ENCODE measurements around the gene ZNF345.

Gene ZNF345

GRCh38 chr19:36898422-36898821 is 47.7 kb downstream of the ZNF345 start:
- Mint-ChIP-seq H3K4me1 (no peaks in the 10 kb centered on the region), H3K36me3 (ENCODE audit: low read depth) (peaks cover 95% of the 10 kb centered on the region), H3K27me3 (ENCODE audit: low read depth) (no peaks in the 10 kb centered on the region), H3K9me3 (peaks cover 78% of the 10 kb centered on the region), H3K4me3 (no peak overlapping the region), H3K27ac (no peak overlapping the region)
- TF ChIP-seq, protein P1, sequence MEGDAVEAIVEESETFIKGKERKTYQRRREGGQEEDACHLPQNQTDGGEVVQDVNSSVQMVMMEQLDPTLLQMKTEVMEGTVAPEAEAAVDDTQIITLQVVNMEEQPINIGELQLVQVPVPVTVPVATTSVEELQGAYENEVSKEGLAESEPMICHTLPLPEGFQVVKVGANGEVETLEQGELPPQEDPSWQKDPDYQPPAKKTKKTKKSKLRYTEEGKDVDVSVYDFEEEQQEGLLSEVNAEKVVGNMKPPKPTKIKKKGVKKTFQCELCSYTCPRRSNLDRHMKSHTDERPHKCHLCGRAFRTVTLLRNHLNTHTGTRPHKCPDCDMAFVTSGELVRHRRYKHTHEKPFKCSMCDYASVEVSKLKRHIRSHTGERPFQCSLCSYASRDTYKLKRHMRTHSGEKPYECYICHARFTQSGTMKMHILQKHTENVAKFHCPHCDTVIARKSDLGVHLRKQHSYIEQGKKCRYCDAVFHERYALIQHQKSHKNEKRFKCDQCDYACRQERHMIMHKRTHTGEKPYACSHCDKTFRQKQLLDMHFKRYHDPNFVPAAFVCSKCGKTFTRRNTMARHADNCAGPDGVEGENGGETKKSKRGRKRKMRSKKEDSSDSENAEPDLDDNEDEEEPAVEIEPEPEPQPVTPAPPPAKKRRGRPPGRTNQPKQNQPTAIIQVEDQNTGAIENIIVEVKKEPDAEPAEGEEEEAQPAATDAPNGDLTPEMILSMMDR (IDR thresholded peaks at IDR 0.05; ENCODE audit: unreplicated experiment in 3 of 3) = no peak

- Mint-ChIP-seq H3K9me3 (peaks cover 62% of the 10 kb centered on the region), H3K36me3 (ENCODE audit: low read depth) (peaks cover 93% of the 10 kb centered on the region), H3K27me3 (ENCODE audit: low read depth) (no peaks in the 10 kb centered on the region), H3K27ac (peak within 1 kb of the TSS; percentile 88 to 93 (median 92)), H3K4me3 (peak within 1 kb of the TSS; percentile 92 to 96 (median 95)), H3K4me1 (peaks cover 13% of the 10 kb centered on the region)
- TF ChIP-seq, protein P1 (IDR thresholded peaks at IDR 0.05; ENCODE audit: unreplicated experiment in 3 of 3) = peak; percentile 49 to 68 (median 60)
Measured at GRCh38 chr19:36915992-36916830, 65.5 kb downstream of the ZNF345 start, which contains the start of the genes ZNF568 and ZNF829. ZNF568 (plus strand) TSS chr19:36916332; CDS start chr19:36922771, 6,439 bp downstream. ZNF829 (minus strand) TSS chr19:36916291; CDS start chr19:36915167, 1,124 bp downstream.

DNA sequence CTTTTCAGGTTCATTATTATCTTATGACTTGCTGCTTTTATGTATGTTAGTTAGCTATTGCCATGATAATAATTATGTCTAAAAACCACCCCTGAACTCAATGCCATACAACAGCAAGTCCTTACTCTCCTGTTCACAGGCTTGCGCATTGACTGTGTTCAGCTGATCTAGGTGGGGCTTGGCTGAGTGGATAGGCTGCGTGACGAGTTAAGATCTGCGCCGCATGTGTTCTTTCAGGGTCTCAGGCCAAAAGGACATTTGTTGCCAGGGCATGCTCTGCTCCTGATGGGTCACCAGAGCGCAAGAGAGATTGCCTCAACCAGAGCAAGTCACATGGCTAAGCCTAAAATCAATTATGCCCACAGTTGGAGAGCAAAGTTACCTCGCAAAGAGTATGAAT is 66.3 kb downstream of the ZNF345 start:
- H3K27me3 Mint-ChIP-seq (ENCODE audit: low read depth) = no peaks in the 10 kb centered on the region
- H3K36me3 Mint-ChIP-seq (ENCODE audit: low read depth) = peaks cover 93% of the 10 kb centered on the region
- H3K9me3 Mint-ChIP-seq = peaks cover 58% of the 10 kb centered on the region
- peak overlapping the region; percentile 88 to 93 (median 92) for H3K27ac Mint-ChIP-seq
- H3K4me1 Mint-ChIP-seq = peaks cover 13% of the 10 kb centered on the region
- peak overlapping the region; percentile 92 to 96 (median 95) for H3K4me3 Mint-ChIP-seq
- TF ChIP-seq, protein P1 (IDR thresholded peaks at IDR 0.05; ENCODE audit: unreplicated experiment in 3 of 3) = no peak

GRCh38 chr19:36918090-36918489 is 67.4 kb downstream of the ZNF345 start:
- TF ChIP-seq, protein P1 (IDR thresholded peaks at IDR 0.05; ENCODE audit: unreplicated experiment in 3 of 3) = no peak
- H3K27me3 Mint-ChIP-seq (ENCODE audit: low read depth) = no peaks in the 10 kb centered on the region
- peaks cover 93% of the 10 kb centered on the region for H3K36me3 Mint-ChIP-seq (ENCODE audit: low read depth)
- H3K4me1 Mint-ChIP-seq = peaks cover 13% of the 10 kb centered on the region
- peaks cover 59% of the 10 kb centered on the region for H3K9me3 Mint-ChIP-seq
- peak overlapping the region; percentile 78 to 96 (median 92) for H3K4me3 Mint-ChIP-seq
- H3K27ac Mint-ChIP-seq = no peak overlapping the region

Measured in nephron (organoid).